Adrenal gland (tissue), 12 donors: ENCODE measurements around the gene PNPLA2. TPM values are rescaled to one million over a fixed set of nuclear protein-coding genes. Genes with fewer than 3 reads are reported as not detected.

ENCODE experiments used
- DNase-seq, 7 donors: peaks; one replicate each; pipeline ENCODE4 v3.0.0-alpha.2; 2019 to 2020
- H3K27ac ChIP-seq, 5 donors: fragments of 200-600 bp; sonication (generic) in 4 of 5; 1 replicate in 3 of 5; 2 replicates in 2 of 5; pipeline versions ENCODE4 v1.5.1 to v1.8.0; 2016 to 2020; ENCODE audit warnings: mild to moderate bottlenecking in 1 of 5
- H3K27me3 ChIP-seq: fragments of 200-600 bp; 2 replicates; pipeline ENCODE4 v1.8.0; 2021
- H3K36me3 ChIP-seq, 2 donors: fragments of 200-600 bp; replicated peaks in 1 of 2; 1 replicate in 1 of 2; 2 replicates in 1 of 2; pipeline versions ENCODE4 v1.5.1 to v1.8.0; 2018 to 2022
- H3K4me1 ChIP-seq, 2 donors: fragments of 200-600 bp; replicated peaks in 1 of 2; 1 replicate in 1 of 2; 2 replicates in 1 of 2; pipeline versions ENCODE4 v1.5.1 to v1.8.0; 2018 to 2021
- H3K4me3 ChIP-seq, 4 donors: fragments of 200-600 bp; sonication (generic) in 3 of 4; one replicate each; pipeline ENCODE4 v1.5.1; 2016 to 2018
- H3K9me3 ChIP-seq, 3 donors: fragments of 200-600 bp; sonication (generic) in 1 of 3; replicated peaks in 1 of 3; 1 replicate in 2 of 3; 2 replicates in 1 of 3; pipeline versions ENCODE4 v1.5.1 to v1.8.0; 2016 to 2021
- POLR2A ChIP-seq, 2 donors: fragments of 450-650 bp; IDR thresholded peaks; one replicate each; pipeline ENCODE4 v1.6.1; 2017; ENCODE audit warnings: antibody characterized with exemption in 2 of 2, mild to moderate bottlenecking in 2 of 2, moderate library complexity in 1 of 2
- WGBS, 4 donors: extraction: QIAGEN DNeasy Blood & Tissue Kit in 2 of 4; methylation state at CpG; one replicate each; pipeline versions ENCODE4 v1.1.5 to v1.1.7; 2013 to 2017; 5-methylcytosine and 5-hydroxymethylcytosine counted together
- intact Hi-C, 2 donors: fragments of 100-400 bp; cut with DNase I; formaldehyde crosslinking; loops; one replicate each; pipeline versions ENCODE4 v1.14.1 to v1.15.0; 2022 to 2023
- polyA plus RNA-seq, 3 donors: library from polyadenylated mRNA; stranded (reverse); fragments of 200-250 nt in 2 of 3; fragments of 350-450 nt in 1 of 3; fragmentation: Illumina TruSeq in 1 of 3; extraction: RNeasy Lipid Tissue Mini Kit (QIAGEN cat#74804) in 1 of 3; gene quantifications; one replicate each; pipeline ENCODE4 v1.2.3, GENCODE V29; 2013 to 2014
- total RNA-seq, 9 donors: library from RNA; depleted of rRNA in 4 of 9; stranded (reverse); fragments of >200 nt in 4 of 9; fragments of 120-200 nt in 1 of 9; fragmentation: NEBNext Ultra II Directional in 1 of 9; extraction: Animal tissue kit (Norgen Biotek cat#: 25700) in 1 of 9; gene quantifications; one replicate each; pipeline versions ENCODE4 v1.1.0 to v1.2.4, GENCODE V29; 2013 to 2023
- TF ChIP-seq, protein P1 (sequence below), 6 experiments: fragments of 450-650 bp in 4 of 6; fragments of 200-600 bp in 2 of 6; sonication (generic) in 1 of 6; IDR thresholded peaks; 1 replicate in 5 of 6; 2 replicates in 1 of 6; pipeline versions ENCODE4 v1.5.1 to v1.8.0; 2016 to 2021; ENCODE audit warnings: antibody characterized with exemption in 6 of 6, mild to moderate bottlenecking in 2 of 6, moderate library complexity in 1 of 6
- donor health status: healthy with polysubstance abuse.
- donor health status: Bipolar disorder and iron deficiency.
- donor health status: DM: yes; HTN: yes; CAD: no.
- donor health status: DM: no; HTN: no; CAD: no.
- donor health status: DM: no; HTN: no; CAD: no.
- donor health status: DM: yes; HTN: yes; CAD: no.

The PNPLA2 gene
- total and polyA plus RNA-seq, 12 donors = 24.1 to 403 (median 124) TPM

DNA sequence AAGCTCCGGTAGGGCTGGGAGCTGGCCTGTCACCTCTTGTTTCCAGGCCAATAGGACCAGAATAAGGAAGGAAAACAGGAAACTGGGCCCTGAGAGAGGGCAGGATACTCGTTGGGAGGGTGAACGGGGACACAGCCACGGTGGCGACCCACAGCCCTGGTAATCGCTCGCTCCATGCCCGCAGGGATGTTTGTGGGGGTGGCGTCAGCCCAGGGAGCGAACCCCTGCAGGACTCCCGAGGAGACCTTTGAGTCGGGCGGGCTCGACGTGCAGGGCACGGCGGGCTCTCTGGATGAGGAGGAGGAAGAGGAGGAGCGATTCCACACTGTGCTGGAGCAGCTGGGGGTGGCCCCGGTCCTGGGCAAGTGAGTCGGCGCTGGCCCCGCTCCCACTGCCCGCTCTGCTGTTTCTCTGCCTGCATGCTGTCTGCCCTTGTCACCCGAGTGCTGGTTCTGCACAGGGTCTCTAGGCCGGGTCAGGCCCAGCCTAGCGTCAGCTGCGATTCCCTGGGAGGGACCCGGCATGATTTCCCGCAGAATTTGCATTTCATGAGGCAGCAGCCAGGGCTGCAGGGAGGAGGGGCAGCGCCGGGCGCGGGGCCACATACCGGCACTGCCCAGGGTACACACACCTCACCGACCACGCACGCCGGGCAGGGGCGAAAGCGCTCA, 10.6 kb downstream of the PNPLA2 start:
- Histone ChIP-seq H3K4me1 (peaks cover 42 to 73% of the 10 kb centered on the region in 2 donors), H3K27me3 (no peaks in the 10 kb centered on the region), H3K36me3 (peaks cover 0 to 9% of the 10 kb centered on the region in 2 donors), H3K4me3 (peak overlapping the region in 2 of 4 donors; percentile 8 to 54), H3K9me3 (no peaks in the 10 kb centered on the region), H3K27ac (peak overlapping the region in 3 of 5 donors; percentile 32 to 53 (median 35))
- 36 to 53% (median 41%) methylated on average over 8 to 40 of the region's 40 CpGs for WGBS, 4 donors
- intact Hi-C loops = no loop called here
- TF ChIP-seq POLR2A (IDR thresholded peaks at IDR 0.05) = no peak
- TF ChIP-seq, protein P1, sequence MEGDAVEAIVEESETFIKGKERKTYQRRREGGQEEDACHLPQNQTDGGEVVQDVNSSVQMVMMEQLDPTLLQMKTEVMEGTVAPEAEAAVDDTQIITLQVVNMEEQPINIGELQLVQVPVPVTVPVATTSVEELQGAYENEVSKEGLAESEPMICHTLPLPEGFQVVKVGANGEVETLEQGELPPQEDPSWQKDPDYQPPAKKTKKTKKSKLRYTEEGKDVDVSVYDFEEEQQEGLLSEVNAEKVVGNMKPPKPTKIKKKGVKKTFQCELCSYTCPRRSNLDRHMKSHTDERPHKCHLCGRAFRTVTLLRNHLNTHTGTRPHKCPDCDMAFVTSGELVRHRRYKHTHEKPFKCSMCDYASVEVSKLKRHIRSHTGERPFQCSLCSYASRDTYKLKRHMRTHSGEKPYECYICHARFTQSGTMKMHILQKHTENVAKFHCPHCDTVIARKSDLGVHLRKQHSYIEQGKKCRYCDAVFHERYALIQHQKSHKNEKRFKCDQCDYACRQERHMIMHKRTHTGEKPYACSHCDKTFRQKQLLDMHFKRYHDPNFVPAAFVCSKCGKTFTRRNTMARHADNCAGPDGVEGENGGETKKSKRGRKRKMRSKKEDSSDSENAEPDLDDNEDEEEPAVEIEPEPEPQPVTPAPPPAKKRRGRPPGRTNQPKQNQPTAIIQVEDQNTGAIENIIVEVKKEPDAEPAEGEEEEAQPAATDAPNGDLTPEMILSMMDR (IDR thresholded peaks at IDR 0.05) = no peak
- DNase-seq = peak in 1 of 7 donors; percentile 47

DNA sequence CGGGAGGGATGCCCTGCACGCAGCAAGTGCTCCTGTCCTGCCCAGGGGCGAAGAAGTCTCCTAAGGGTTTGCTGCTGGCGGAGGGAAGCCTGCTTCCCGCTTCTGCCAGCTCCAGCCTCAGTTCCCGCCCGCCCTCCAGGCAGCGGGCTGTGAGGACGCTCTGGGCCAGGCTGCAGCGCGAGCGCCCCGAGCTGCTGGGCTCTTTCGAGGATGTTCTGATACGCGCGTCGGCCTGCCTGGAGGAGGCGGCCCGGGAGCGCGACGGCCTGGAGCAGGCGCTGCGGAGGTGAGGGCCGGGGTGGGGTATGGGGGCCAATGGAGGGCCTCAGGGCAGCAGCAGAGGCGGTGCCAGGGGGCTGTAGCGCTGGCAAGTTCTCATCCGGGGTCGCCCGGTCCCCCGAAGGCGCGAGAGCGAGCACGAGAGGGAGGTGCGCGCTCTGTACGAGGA, 11.2 kb downstream of the PNPLA2 start:
- DNase-seq = no peak
- peaks cover 48 to 78% of the 10 kb centered on the region in 2 donors for H3K4me1 ChIP-seq
- WGBS, 4 donors = 26 to 55% (median 36%) methylated on average over 16 to 39 of the region's 39 CpGs; no CpG with 5 or more reads in 1 of the 4 donors
- intact Hi-C loops = no loop called here
- TF ChIP-seq, protein P1 (IDR thresholded peaks at IDR 0.05) = no peak
- no peak for TF ChIP-seq POLR2A (IDR thresholded peaks at IDR 0.05)
- H3K9me3 ChIP-seq = no peaks in the 10 kb centered on the region
- no peaks in the 10 kb centered on the region for H3K27me3 ChIP-seq
- peak overlapping the region in 1 of 5 donors; percentile 53 for H3K27ac ChIP-seq
- H3K4me3 ChIP-seq = peak overlapping the region in 2 of 4 donors; percentile 8 to 54
- peaks cover 0 to 3% of the 10 kb centered on the region in 2 donors for H3K36me3 ChIP-seq

DNA sequence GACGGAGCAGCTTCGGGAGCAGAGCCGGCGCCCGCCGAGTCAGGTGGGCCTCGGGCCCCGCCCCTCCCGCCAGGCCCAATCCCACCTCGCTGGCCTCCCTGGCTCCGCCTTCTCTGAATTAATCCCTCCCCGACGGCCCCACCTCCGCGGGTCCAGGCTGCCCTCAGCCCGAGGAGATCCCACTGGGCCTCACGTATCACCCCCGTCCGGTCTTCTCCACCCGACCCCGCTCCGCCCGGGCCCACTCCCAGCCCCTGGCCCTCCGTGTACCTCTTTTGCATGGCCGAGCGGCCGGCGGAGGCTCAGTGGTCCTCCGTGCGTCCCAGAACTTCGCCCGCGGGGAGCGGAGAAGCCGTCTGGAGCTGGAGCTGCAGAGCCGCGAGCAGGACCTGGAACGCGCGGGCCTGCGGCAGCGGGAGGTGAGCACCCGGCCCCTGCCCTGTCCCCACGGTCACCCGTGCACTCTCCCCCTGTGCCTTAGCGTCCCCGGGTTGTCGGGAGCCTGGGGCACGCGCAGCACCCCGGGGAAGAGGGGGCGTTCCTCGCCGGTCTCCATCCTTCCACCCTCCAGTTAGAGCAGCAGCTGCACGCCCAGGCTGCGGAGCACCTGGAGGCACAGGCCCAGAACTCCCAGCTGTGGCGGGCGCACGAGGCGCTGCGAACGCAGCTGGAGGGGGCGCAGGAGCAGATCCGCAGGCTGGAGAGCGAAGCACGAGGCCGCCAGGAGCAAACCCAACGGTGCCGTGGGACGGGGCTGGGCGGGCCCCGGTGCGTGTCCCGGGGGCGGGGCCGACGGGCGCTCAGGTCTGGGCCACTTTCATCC, 11.8 kb downstream of the PNPLA2 start:
- intact Hi-C loops = no loop called here
- Histone ChIP-seq H3K9me3 (no peaks in the 10 kb centered on the region), H3K4me1 (peaks cover 52 to 84% of the 10 kb centered on the region in 2 donors), H3K4me3 (peak overlapping the region in 2 of 4 donors; percentile 8 to 54), H3K27ac (peak overlapping the region in 2 of 5 donors; percentile 53 to 87), H3K36me3 (no peaks in the 10 kb centered on the region), H3K27me3 (no peaks in the 10 kb centered on the region)
- 38 to 44% (median 42%) methylated on average over 15 to 78 of the region's 78 CpGs for WGBS, 4 donors
- DNase-seq = peak in 6 of 7 donors; percentile 61 to 85 (median 68)
- TF ChIP-seq POLR2A (IDR thresholded peaks at IDR 0.05) = no peak
- TF ChIP-seq, protein P1 (IDR thresholded peaks at IDR 0.05) = no peak
